ENCODE data around the gene WDR7. TPM values are rescaled to one million over a fixed set of nuclear protein-coding genes. Genes with fewer than 3 reads are reported as not detected.

WDR7 gene
- total and polyA plus RNA-seq, 2 experiments from 2014 or later: 9.8 to 15.0 TPM

- Histone ChIP-seq H3K4me3 (no peak overlapping the region), H3K9me3 (ENCODE audit: low read depth) (no peaks in the 10 kb centered on the region), H3K36me3 (no peaks in the 10 kb centered on the region), H3K27me3 (no peaks in the 10 kb centered on the region), H3K4me1 (ENCODE audit: low read depth) (peaks cover 14% of the 10 kb centered on the region), H3K27ac (peak overlapping the region; percentile 9)
- no peak for TF ChIP-seq CTCF (IDR thresholded peaks at IDR 0.05; ENCODE audit: low read depth, low read length)
- no peak for DNase-seq (ENCODE audit: low read depth in 1 of 2, low spot score in 1 of 2)
These were observed 11.7 kb downstream of the WDR7 start for GRCh38 chr18:56662902-56663301.

- TF ChIP-seq CTCF (IDR thresholded peaks at IDR 0.05; ENCODE audit: low read depth, low read length): no peak
These were observed 21.2 kb downstream of the WDR7 start for GRCh38 chr18:56672391-56672790.

DNA sequence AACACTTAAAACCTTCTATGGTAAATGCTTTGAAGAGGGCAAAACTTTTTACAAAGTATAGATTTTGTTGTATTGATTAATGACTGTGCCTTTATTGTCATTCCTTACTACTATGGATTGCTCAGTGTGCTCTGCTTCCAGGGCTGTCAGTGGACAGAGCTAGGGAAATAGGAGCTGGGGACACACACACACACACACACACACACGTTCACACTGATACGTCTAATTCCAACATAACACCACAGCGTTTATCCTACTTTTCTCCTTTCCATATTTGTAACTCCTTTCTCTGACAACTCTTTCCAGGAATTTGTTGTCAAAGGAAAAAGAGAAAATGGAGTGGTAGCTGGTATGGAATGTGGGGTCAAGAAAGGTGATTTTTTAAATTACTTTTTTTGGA lies 21.8 kb downstream of the WDR7 start:
- Histone ChIP-seq H3K9me3 (ENCODE audit: low read depth) (no peaks in the 10 kb centered on the region), H3K4me3 (no peak overlapping the region), H3K36me3 (no peaks in the 10 kb centered on the region), H3K27me3 (no peaks in the 10 kb centered on the region), H3K4me1 (ENCODE audit: low read depth) (peaks cover 8% of the 10 kb centered on the region), H3K27ac (no peak overlapping the region)
- TF ChIP-seq CTCF (IDR thresholded peaks at IDR 0.05; ENCODE audit: low read depth, low read length): no peak
- no peak for DNase-seq (ENCODE audit: low read depth in 1 of 2, low spot score in 1 of 2)

More at GRCh38 chr18:56672391-56672790, 21.2 kb downstream of the WDR7 start:
- no peak for DNase-seq (ENCODE audit: low read depth in 1 of 2, low spot score in 1 of 2)
- Histone ChIP-seq H3K36me3 (no peaks in the 10 kb centered on the region), H3K27me3 (no peaks in the 10 kb centered on the region), H3K9me3 (ENCODE audit: low read depth) (no peaks in the 10 kb centered on the region), H3K4me3 (no peak overlapping the region), H3K4me1 (ENCODE audit: low read depth) (peaks cover 8% of the 10 kb centered on the region), H3K27ac (no peak overlapping the region)

- Histone ChIP-seq H3K4me1 (ENCODE audit: low read depth) (peaks cover 8% of the 10 kb centered on the region), H3K4me3 (no peak overlapping the region), H3K27me3 (no peaks in the 10 kb centered on the region), H3K36me3 (no peaks in the 10 kb centered on the region), H3K9me3 (ENCODE audit: low read depth) (no peaks in the 10 kb centered on the region), H3K27ac (peak overlapping the region; percentile 39)
- TF ChIP-seq CTCF (IDR thresholded peaks at IDR 0.05; ENCODE audit: low read depth, low read length): no peak
- peak in 1 of 2 donors; percentile 5 for DNase-seq (ENCODE audit: low read depth in 1 of 2, low spot score in 1 of 2)
These were observed 25.5 kb downstream of the WDR7 start for GRCh38 chr18:56676639-56677038.

GRCh38 chr18:56678836-56679565 lies 27.8 kb downstream of the WDR7 start:
- Histone ChIP-seq H3K4me3 (no peak overlapping the region), H3K36me3 (no peaks in the 10 kb centered on the region), H3K4me1 (ENCODE audit: low read depth) (peaks cover 8% of the 10 kb centered on the region), H3K9me3 (ENCODE audit: low read depth) (no peaks in the 10 kb centered on the region), H3K27ac (no peak overlapping the region), H3K27me3 (no peaks in the 10 kb centered on the region)
- no peak for DNase-seq (ENCODE audit: low read depth in 1 of 2, low spot score in 1 of 2)
- TF ChIP-seq CTCF (IDR thresholded peaks at IDR 0.05; ENCODE audit: low read depth, low read length): no peak
